HUES48 (cell line): ENCODE measurements around the gene SNX21.

Experiments
- H3K27ac ChIP-seq: one replicate; pipeline ENCODE4 v1.7.0; 2013; ENCODE audit warnings: low read depth, low read length, inconsistent platforms
- H3K27me3 ChIP-seq: 2 replicates; pipeline ENCODE4 v1.6.1; 2013; ENCODE audit warnings: mild to moderate bottlenecking, low read length; ENCODE audit not compliant: control insufficient read depth, insufficient read depth
- H3K36me3 ChIP-seq: 2 replicates; pipeline ENCODE4 v1.6.1; 2013; ENCODE audit warnings: low read length; ENCODE audit not compliant: control insufficient read depth, insufficient read depth
- H3K4me1 ChIP-seq: 2 replicates; pipeline ENCODE4 v1.6.1; 2013; ENCODE audit warnings: mild to moderate bottlenecking, low read length; ENCODE audit not compliant: control insufficient read depth, insufficient read depth
- H3K4me3 ChIP-seq: 2 replicates; pipeline ENCODE4 v1.5.1; 2013; ENCODE audit warnings: mild to moderate bottlenecking, low read depth, low read length
- H3K9ac ChIP-seq: 2 replicates; pipeline ENCODE4 v1.6.1; 2013; ENCODE audit warnings: mild to moderate bottlenecking, low read depth, low read length, moderate library complexity
- H3K9me3 ChIP-seq: 2 replicates; pipeline ENCODE4 v1.6.1; 2013; ENCODE audit warnings: low read length; ENCODE audit not compliant: control insufficient read depth, insufficient read depth

Gene SNX21

DNA sequence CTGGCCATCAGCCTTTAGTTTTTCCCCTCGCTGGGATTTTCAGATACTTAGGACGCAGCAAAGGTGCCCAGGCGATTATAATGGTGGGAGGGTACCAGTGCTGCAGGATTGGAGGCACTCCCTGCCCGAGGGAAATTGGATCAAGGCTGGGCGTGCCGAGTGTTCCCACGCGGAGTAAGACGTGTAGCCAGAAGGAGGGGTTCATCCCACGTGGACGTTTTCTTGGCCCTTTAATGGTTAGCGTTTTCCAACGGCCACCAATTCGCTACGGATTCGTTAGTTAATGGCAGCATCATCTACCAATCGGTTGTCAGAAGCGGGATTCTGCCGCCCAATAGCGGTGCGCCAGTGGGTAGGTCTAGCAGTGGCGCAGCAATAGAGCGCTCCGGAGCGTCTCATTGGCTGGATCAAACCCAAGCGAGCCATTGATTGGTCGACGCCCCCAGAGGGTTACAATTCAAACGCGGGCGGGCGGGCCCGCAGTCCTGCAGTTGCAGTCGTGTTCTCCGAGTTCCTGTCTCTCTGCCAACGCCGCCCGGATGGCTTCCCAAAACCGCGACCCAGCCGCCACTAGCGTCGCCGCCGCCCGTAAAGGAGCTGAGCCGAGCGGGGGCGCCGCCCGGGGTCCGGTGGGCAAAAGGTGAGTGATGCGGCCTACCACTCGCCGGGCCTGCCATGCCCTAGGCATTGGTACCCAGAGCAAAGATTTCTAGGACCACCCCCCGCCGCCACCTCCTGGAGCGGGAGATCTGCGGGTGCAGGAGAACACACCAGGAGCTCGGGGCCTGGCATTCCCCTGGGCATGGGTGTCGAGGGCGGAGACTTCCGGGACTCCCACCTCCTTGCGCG is 21.2 kb upstream of the SNX21 start, which contains the start of gene UBE2C:
Gene UBE2C, plus strand, starts transcription at position 488 of the 849 bp plus-strand sequence. Its CDS starts 52 bp downstream, at position 540.
- Histone ChIP-seq H3K4me3 (peak within 1 kb of the TSS; percentile 93), H3K27me3 (no peaks in the 10 kb centered on the region), H3K36me3 (peaks cover 67% of the 10 kb centered on the region), H3K9ac (peak within 1 kb of the TSS; percentile 88), H3K9me3 (no peaks in the 10 kb centered on the region), H3K27ac (peak within 1 kb of the TSS; percentile 82), H3K4me1 (no peaks in the 10 kb centered on the region)

DNA sequence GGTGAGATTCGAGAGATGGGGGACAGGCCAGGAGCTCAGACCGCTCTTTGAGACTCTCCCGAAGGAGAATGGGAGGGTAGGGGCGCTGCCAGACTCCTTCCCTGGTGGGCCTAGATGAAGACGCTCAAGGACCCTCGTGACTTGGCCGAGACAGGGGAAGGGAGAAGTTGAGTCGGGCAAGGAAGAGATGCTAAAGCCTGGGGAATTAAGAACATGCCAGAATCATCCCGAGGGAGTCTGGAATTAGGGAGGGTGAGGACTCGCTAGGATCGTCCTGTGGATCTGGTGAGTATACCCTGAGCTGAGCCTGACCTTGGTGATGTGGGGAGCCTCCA is 20.6 kb upstream of the SNX21 start:
- Histone ChIP-seq H3K36me3 (peaks cover 69% of the 10 kb centered on the region), H3K27ac (peak overlapping the region; percentile 82), H3K4me3 (peak overlapping the region; percentile 93), H3K9me3 (no peaks in the 10 kb centered on the region), H3K4me1 (no peaks in the 10 kb centered on the region), H3K9ac (peak overlapping the region; percentile 88), H3K27me3 (no peaks in the 10 kb centered on the region)

DNA sequence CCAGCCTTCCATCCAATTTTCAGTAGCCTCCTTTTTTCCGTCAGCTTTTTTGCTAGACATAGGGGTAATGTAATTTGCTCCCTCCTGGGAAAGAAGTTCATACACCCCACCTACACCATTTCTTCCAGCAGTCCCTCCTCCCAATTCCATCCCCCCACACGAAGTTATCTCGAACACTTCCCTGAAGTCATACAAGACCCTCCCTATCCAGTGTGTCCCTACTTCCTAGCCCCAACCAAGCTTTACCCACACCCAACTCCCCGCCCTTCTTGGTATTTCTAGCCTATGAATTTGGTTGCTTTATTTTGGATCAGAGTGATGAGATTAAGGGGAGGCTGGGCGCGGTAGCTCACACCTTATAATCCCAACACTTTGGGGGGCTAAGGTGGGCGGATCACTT is 20.1 kb upstream of the SNX21 start:
- H3K4me3 ChIP-seq: peak overlapping the region; percentile 93
- no peaks in the 10 kb centered on the region for H3K9me3 ChIP-seq
- no peaks in the 10 kb centered on the region for H3K4me1 ChIP-seq
- H3K27ac ChIP-seq: no peak overlapping the region
- H3K27me3 ChIP-seq: no peaks in the 10 kb centered on the region
- peaks cover 68% of the 10 kb centered on the region for H3K36me3 ChIP-seq
- peak overlapping the region; percentile 88 for H3K9ac ChIP-seq

DNA sequence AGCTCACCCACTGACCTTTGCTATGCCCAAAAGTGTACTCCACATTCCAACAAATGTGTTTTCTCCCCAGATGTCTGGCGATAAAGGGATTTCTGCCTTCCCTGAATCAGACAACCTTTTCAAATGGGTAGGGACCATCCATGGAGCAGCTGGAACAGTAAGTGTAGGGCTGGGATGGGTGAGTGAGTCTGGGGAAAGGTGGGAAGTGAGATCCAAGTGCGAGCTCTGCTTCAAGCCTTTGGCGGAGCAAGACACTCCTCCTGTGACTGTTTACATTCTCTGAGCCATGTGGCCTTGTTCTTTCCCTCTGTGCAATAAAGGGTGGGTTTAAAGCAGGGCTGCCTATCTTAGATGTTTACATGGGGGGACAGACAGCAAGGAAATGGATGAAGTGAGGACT is 19.3 kb upstream of the SNX21 start:
- H3K36me3 ChIP-seq: peaks cover 60% of the 10 kb centered on the region
- H3K27ac ChIP-seq: no peak overlapping the region
- H3K4me1 ChIP-seq: no peaks in the 10 kb centered on the region
- no peaks in the 10 kb centered on the region for H3K9me3 ChIP-seq
- H3K4me3 ChIP-seq: peak overlapping the region; percentile 93; the same call in 1 of the 2 replicates
- H3K27me3 ChIP-seq: no peaks in the 10 kb centered on the region
- H3K9ac ChIP-seq: no peak overlapping the region

DNA sequence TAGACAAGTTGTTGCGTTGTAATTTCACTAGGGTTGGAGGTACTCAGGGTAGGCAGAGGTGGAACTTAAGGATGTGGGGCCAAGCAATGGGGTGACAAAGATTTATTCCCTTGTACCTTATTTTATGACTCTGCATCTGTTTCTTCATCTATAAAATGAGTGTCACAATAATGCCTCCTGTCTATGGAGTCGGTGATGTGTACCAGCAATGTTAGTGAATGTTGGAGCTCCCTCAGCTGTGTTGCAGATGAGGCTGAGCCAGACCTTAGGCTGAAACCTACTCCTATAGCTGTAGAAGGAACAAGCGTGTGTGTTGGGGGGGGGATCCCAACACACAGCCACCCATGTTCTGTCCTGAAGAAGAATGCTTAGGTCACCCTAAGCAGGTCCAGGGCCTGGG is 16.6 kb upstream of the SNX21 start:
- no peaks in the 10 kb centered on the region for H3K9me3 ChIP-seq
- H3K27me3 ChIP-seq: no peaks in the 10 kb centered on the region
- H3K36me3 ChIP-seq: peaks cover 37% of the 10 kb centered on the region
- H3K9ac ChIP-seq: no peak overlapping the region
- H3K4me1 ChIP-seq: no peaks in the 10 kb centered on the region
- H3K4me3 ChIP-seq: no peak overlapping the region
- peak overlapping the region; percentile 44 for H3K27ac ChIP-seq

DNA sequence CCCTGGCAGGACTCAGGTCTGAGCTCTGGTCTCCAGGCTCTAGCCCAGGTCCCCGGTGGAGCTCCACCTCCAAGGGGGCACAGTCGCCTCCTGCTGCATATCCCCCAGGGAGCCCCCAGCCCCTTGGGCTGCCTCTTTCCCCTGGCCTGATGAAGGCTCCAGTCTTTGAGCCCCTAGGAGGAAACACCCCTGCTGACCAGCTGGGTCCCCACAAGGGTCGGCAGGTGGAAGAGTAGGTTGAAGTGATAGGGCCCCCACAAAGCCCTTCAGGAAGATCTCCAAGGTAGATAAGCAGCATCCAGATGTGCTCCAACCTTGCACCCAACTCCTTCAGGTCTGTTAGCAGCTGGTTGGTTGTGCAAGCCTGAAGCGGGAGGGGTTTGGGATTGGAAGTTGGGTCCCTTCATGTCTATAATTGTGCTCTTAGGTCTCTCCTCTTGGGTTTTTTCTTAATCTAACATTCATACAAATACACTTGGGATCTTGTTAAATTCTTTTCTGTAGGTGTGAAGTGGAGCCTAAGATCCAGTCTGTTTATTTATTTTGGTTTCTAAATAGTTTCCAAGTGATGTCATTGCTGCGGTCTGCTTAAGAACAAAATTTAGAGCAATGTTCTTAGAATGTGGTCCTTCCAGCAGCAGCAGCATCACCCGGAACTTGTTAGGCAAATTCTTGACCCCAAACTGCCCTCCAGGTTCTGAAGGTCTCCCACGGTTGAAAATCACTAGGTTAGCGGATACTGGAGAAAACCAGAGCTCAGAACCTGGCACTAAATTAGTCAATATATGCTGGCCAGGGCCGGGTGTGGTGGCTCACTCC is 16.0 kb upstream of the SNX21 start:
- Histone ChIP-seq H3K4me3 (no peak overlapping the region), H3K9ac (no peak overlapping the region), H3K36me3 (peaks cover 37% of the 10 kb centered on the region), H3K27me3 (no peaks in the 10 kb centered on the region), H3K9me3 (no peaks in the 10 kb centered on the region), H3K4me1 (no peaks in the 10 kb centered on the region), H3K27ac (peak overlapping the region; percentile 44)

DNA sequence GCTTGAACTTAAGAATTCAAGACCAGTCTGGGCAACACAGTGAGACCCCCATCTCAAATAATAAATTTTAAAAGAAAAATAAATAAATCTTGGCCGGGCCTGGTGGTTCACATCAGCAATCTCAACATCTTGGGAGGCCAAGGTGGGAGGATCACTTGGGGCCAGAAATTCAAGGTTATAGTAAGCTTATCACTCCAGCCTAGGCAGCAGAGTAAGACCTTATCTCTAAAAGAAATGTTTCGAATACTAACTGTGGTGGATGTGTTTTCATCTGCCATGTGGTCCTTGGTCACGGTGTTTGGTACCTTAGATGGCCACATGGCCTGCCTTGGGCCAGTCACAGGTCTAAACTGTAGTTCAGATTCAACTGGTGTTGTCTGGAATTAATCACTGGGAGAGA is 15.4 kb upstream of the SNX21 start:
- H3K36me3 ChIP-seq: peaks cover 37% of the 10 kb centered on the region

DNA sequence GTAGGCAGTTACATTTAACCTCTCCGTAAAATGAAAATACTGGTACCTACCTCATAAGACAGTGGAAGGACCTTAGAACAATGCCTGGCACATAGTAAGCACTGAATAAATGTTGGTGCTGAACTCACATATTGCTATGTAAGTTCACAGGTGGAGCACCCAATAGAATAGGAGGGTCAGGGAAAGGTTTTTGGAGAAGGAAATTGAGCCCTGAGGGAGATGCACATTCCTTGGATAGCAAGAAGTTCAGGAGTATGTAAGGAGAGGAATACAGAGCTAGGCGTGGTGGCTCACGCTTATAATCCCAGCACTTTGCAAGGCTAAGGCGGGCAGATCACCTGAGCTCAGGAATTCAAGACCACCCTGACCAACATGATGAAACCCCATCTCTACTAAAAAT is 14.1 kb upstream of the SNX21 start:
- H3K36me3 ChIP-seq: peaks cover 30% of the 10 kb centered on the region
- H3K27ac ChIP-seq: no peak overlapping the region
- no peaks in the 10 kb centered on the region for H3K4me1 ChIP-seq
- no peak overlapping the region for H3K9ac ChIP-seq
- H3K4me3 ChIP-seq: no peak overlapping the region
- no peaks in the 10 kb centered on the region for H3K9me3 ChIP-seq
- H3K27me3 ChIP-seq: peaks cover 13% of the 10 kb centered on the region

More for the DNA sequence above, 15.4 kb upstream of the SNX21 start:
- Histone ChIP-seq H3K9me3 (no peaks in the 10 kb centered on the region), H3K4me1 (no peaks in the 10 kb centered on the region), H3K27me3 (peaks cover 4% of the 10 kb centered on the region), H3K9ac (no peak overlapping the region), H3K4me3 (no peak overlapping the region), H3K27ac (no peak overlapping the region)

DNA sequence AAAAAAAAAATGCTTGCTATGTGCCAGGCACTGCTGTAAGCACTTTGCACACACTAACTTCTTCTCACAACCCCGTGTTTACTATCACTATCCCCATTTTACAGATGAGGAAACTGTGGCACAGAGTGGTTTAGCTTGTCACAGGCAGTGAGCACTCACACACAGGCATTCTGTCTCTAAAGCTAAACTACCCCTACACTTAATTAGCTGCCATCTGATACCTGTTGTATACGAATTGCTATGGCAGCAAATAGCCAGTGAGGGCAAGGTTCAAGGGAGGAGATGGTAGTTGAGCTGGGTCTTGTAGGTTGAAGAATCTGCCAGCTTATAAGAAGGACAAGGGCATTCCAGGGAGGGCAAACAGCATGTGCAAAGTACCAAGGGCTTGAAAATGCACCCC is 11.7 kb upstream of the SNX21 start:
- H3K4me3 ChIP-seq: no peak overlapping the region
- peaks cover 7% of the 10 kb centered on the region for H3K36me3 ChIP-seq
- peaks cover 5% of the 10 kb centered on the region; the same call in 1 of the 2 replicates for H3K4me1 ChIP-seq
- H3K27me3 ChIP-seq: peaks cover 13% of the 10 kb centered on the region
- H3K9me3 ChIP-seq: no peaks in the 10 kb centered on the region
- no peak overlapping the region for H3K27ac ChIP-seq
- H3K9ac ChIP-seq: no peak overlapping the region

DNA sequence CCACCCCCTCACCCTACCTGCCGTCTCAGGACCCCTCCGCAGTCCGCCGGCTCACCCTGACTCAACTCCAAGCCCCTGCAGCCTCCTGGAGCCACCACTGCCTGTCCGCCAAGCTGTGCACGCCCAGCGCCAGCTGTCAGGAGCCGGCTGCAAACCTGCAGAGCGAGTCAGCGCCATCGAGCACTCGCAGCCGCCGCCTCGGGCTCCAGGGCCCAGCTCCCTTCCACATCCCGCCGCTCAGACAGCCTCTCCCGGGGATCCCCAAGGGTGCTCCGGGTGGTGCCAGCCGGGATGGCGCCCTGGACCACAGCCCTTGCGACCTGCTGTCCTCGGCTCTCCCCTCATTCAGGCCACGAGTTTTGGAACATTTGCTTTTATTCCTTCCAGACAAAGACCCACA is 10.7 kb upstream of the SNX21 start:
- H3K27me3 ChIP-seq: peaks cover 13% of the 10 kb centered on the region
- H3K4me3 ChIP-seq: no peak overlapping the region
- peaks cover 5% of the 10 kb centered on the region; the same call in 1 of the 2 replicates for H3K4me1 ChIP-seq
- no peak overlapping the region for H3K27ac ChIP-seq
- no peaks in the 10 kb centered on the region for H3K9me3 ChIP-seq
- H3K9ac ChIP-seq: no peak overlapping the region
- H3K36me3 ChIP-seq: no peaks in the 10 kb centered on the region
